H1 (cell line): ENCODE results near the gene PTN. TPM values are rescaled to one million over a fixed set of nuclear protein-coding genes. Genes with fewer than 3 reads are reported as not detected.
"Not testable (repeated sequence)": the region's sequence is repeated elsewhere in the genome, so short reads cannot be mapped to it uniquely, and the experiment has no call there.

ENCODE experiments used
- CTCF ChIA-PET: fragments of 300-600 bp; sonication (Branson Sonifier 250); formaldehyde crosslinking; loops from one replicate; lab custom pipeline; 2021; ENCODE audit not compliant: partially characterized antibody; lab: Charles Lee
- POLR2A ChIA-PET: fragments of 300-600 bp; sonication (Branson Sonifier 250); formaldehyde crosslinking; loops from one replicate; lab custom pipeline; 2021; ENCODE audit warnings: inconsistent platforms; ENCODE audit not compliant: partially characterized antibody; lab: Charles Lee
- DNase-seq, 2 experiments: peaks; one replicate each; pipeline versions ENCODE4 v3.0.0 to v3.0.0-alpha.2; 2010 to 2022; ENCODE audit warnings: low spot score in 2 of 2, low read depth in 1 of 2, mixed read lengths in 1 of 2
- FAIRE-seq: peaks from 2 replicates; lab custom pipeline; 2011; peaks lifted over from hg19 to GRCh38; lab: Jason Lieb, UNC
- H2AFZ ChIP-seq: 2 replicates; pipeline ENCODE4 v1.8.1; 2012; ENCODE audit warnings: low read length, inconsistent platforms
- H2AK5ac ChIP-seq: 2 replicates; pipeline ENCODE4 v1.6.1; 2013; ENCODE audit warnings: low read depth, low read length
- H2BK120ac ChIP-seq: replicated peaks from 2 replicates; pipeline ENCODE3; 2013; ENCODE audit warnings: low read depth, low read length, inconsistent platforms
- H2BK12ac ChIP-seq: 2 replicates; pipeline ENCODE4 v1.6.1; 2013; ENCODE audit warnings: low read depth, low read length
- H2BK15ac ChIP-seq: 2 replicates; pipeline ENCODE4 v1.6.1; 2013; ENCODE audit warnings: low read length
- H2BK20ac ChIP-seq: 2 replicates; pipeline ENCODE4 v1.6.1; 2013; ENCODE audit warnings: low read length
- H2BK5ac ChIP-seq: 2 replicates; pipeline ENCODE4 v1.6.1; 2013; ENCODE audit warnings: low read depth, low read length
- H3K14ac ChIP-seq: 2 replicates; pipeline ENCODE4 v1.6.1; 2013; ENCODE audit warnings: inconsistent platforms; ENCODE audit not compliant: insufficient read length
- H3K18ac ChIP-seq: 2 replicates; pipeline ENCODE4 v1.6.1; 2013; ENCODE audit warnings: low read length; ENCODE audit errors: extremely low read depth
- H3K23ac ChIP-seq: 2 replicates; pipeline ENCODE4 v1.6.1; 2013; ENCODE audit warnings: inconsistent platforms; ENCODE audit not compliant: insufficient read length
- H3K23me2 ChIP-seq: 2 replicates; pipeline ENCODE4 v1.6.1; 2013; ENCODE audit warnings: low read depth, low read length
- H3K27ac ChIP-seq: 2 replicates; pipeline ENCODE4 v1.6.1; 2011; ENCODE audit warnings: low read depth, low read length, inconsistent platforms
- H3K27me3 ChIP-seq, 4 experiments: replicated peaks in 1 of 4; 1 replicate in 1 of 4; 2 replicates in 3 of 4; pipeline versions ENCODE4 v1.6.1 to v1.8.1; 2011 to 2013; ENCODE audit warnings: low read length in 3 of 4, mild to moderate bottlenecking in 3 of 4, inconsistent platforms in 2 of 4, mixed read lengths in 2 of 4, moderate library complexity in 1 of 4; ENCODE audit not compliant: control insufficient read depth in 3 of 4, insufficient read depth in 3 of 4; ENCODE audit errors: extremely low read depth in 1 of 4
- H3K36me3 ChIP-seq, 4 experiments: 2 replicates each; pipeline versions ENCODE4 v1.6.1 to v1.8.1; 2011 to 2013; ENCODE audit warnings: mild to moderate bottlenecking in 4 of 4, low read length in 3 of 4, moderate library complexity in 2 of 4, control low read depth in 1 of 4, inconsistent platforms in 1 of 4; ENCODE audit not compliant: insufficient read depth in 4 of 4, control insufficient read depth in 2 of 4
- H3K4ac ChIP-seq: replicated peaks from 2 replicates; pipeline ENCODE3; 2013; ENCODE audit warnings: low read length, low read depth, mixed read lengths, inconsistent platforms; ENCODE audit not compliant: insufficient read length
- H3K4me1 ChIP-seq, 4 experiments: replicated peaks in 1 of 4; 1 replicate in 1 of 4; 2 replicates in 3 of 4; pipeline versions ENCODE4 v1.6.1 to v1.8.1; 2011 to 2013; ENCODE audit warnings: low read length in 3 of 4, inconsistent platforms in 2 of 4, mixed read lengths in 1 of 4; ENCODE audit not compliant: insufficient read depth in 4 of 4, control insufficient read depth in 3 of 4
- H3K4me2 ChIP-seq, 2 experiments: 2 replicates each; pipeline versions ENCODE4 v1.6.1 to v1.8.1; 2011 to 2013; ENCODE audit warnings: low read depth in 2 of 2, low read length in 2 of 2, control low read depth in 1 of 2, inconsistent platforms in 1 of 2, mild to moderate bottlenecking in 1 of 2; ENCODE audit not compliant: insufficient read depth in 1 of 2
- H3K4me3 ChIP-seq, 4 experiments: fragments of 200-600, 300-600 bp in 1 of 4; sonication (generic), shearing (Covaris generic), sonication (Bioruptor Twin) in 1 of 4; 2 replicates each; pipeline versions ENCODE4 v1.5.1 to v1.8.1; 2011 to 2016; ENCODE audit warnings: low read length in 4 of 4, low read depth in 3 of 4, control low read depth in 2 of 4, inconsistent platforms in 2 of 4, mild to moderate bottlenecking in 2 of 4, mixed read lengths in 1 of 4, moderate library complexity in 1 of 4; ENCODE audit not compliant: insufficient read depth in 2 of 4; ENCODE audit errors: extremely low read depth in 1 of 4
- H3K56ac ChIP-seq: replicated peaks from 2 replicates; pipeline ENCODE3; 2013; ENCODE audit warnings: low read depth, mild to moderate bottlenecking, mixed read lengths, low read length, inconsistent platforms; ENCODE audit not compliant: insufficient read length
- H3K79me1 ChIP-seq: 2 replicates; pipeline ENCODE4 v1.6.1; 2013; ENCODE audit warnings: low read depth, low read length, control low read depth
- H3K79me2 ChIP-seq, 2 experiments: 2 replicates each; pipeline versions ENCODE4 v1.6.1 to v1.8.1; 2012 to 2013; ENCODE audit warnings: low read length in 2 of 2, mild to moderate bottlenecking in 2 of 2, inconsistent platforms in 1 of 2; ENCODE audit not compliant: insufficient read depth in 2 of 2, control insufficient read depth in 1 of 2
- H3K9ac ChIP-seq, 4 experiments: replicated peaks in 1 of 4; 1 replicate in 1 of 4; 2 replicates in 3 of 4; pipeline versions ENCODE4 v1.6.1 to v1.8.1; 2011 to 2013; ENCODE audit warnings: low read depth in 3 of 4, low read length in 3 of 4, control low read depth in 2 of 4, mild to moderate bottlenecking in 2 of 4, moderate library complexity in 2 of 4, inconsistent platforms in 1 of 4; ENCODE audit errors: extremely low read depth in 1 of 4
- H3K9me3 ChIP-seq, 2 experiments: 2 replicates each; pipeline versions ENCODE4 v1.6.1 to v1.8.1; 2012 to 2013; ENCODE audit warnings: mild to moderate bottlenecking in 2 of 2, moderate library complexity in 2 of 2, control low read depth in 1 of 2, inconsistent platforms in 1 of 2, low read depth in 1 of 2, low read length in 1 of 2, mixed read lengths in 1 of 2; ENCODE audit not compliant: insufficient read depth in 2 of 2
- H4K20me1 ChIP-seq, 2 experiments: replicated peaks in 1 of 2; 2 replicates each; pipeline versions ENCODE3 to v1.8.1; 2011 to 2013; ENCODE audit warnings: inconsistent platforms in 2 of 2, low read length in 2 of 2, mild to moderate bottlenecking in 1 of 2; ENCODE audit not compliant: insufficient read depth in 2 of 2, control insufficient read depth in 1 of 2
- H4K5ac ChIP-seq: 2 replicates; pipeline ENCODE4 v1.6.1; 2013; ENCODE audit warnings: low read length, low read depth, mixed read lengths, inconsistent platforms; ENCODE audit not compliant: insufficient read length
- H4K8ac ChIP-seq: 2 replicates; pipeline ENCODE4 v1.8.0; 2013; ENCODE audit warnings: mild to moderate bottlenecking, moderate library complexity, low read length, inconsistent platforms; ENCODE audit not compliant: insufficient read depth; ENCODE audit errors: extremely low read depth
- H4K91ac ChIP-seq: replicated peaks from 2 replicates; pipeline ENCODE3; 2013; ENCODE audit warnings: low read length, mixed read lengths, inconsistent platforms; ENCODE audit not compliant: insufficient read length
- WGBS, 2 experiments: shearing (Covaris generic) in 1 of 2; methylation state at CpG; one replicate each; pipeline versions ENCODE4 v1.1.6 to v1.1.7; 2013 to 2015; ENCODE audit warnings: low lambda C conversion rate in 2 of 2, mixed read lengths in 2 of 2, inconsistent platforms in 1 of 2, low coverage in 1 of 2, missing lambda C conversion rate in 1 of 2; ENCODE audit not compliant: insufficient replicate concordance in 2 of 2, insufficient coverage in 1 of 2, insufficient read length in 1 of 2; ENCODE audit errors: extremely low coverage in 1 of 2, missing lambda C conversion rate in 1 of 2; 5-methylcytosine and 5-hydroxymethylcytosine counted together
- polyA plus RNA-seq, 7 experiments: library from polyadenylated mRNA; depleted of rRNA in 3 of 7; stranded (reverse) in 5 of 7; unstranded in 2 of 7; fragments of >200 nt in 5 of 7; fragments of 200-250 nt in 2 of 7; gene quantifications; 1 replicate in 5 of 7; 2 replicates in 1 of 7; 4 replicates in 1 of 7; pipeline versions ENCODE4 v1.2.1 to v1.2.3, GENCODE V29; 2011 to 2013; ENCODE audit warnings: missing spikeins in 2 of 7, mixed read lengths in 2 of 7
- total RNA-seq: library from RNA; stranded (reverse); fragmentation: NEBNext Ultra II Directional; extraction: Animal tissue kit (Norgen Biotek cat#: 25700); gene quantifications from 2 replicates; pipeline ENCODE4 v1.2.1, GENCODE V29; 2021

Gene PTN
- total and polyA plus RNA-seq, 2 of the 8 experiments (the other 6 are each of a cell fraction or from before 2014, with no cell fraction given) = 23.1 to 27.8 TPM

- H2BK20ac ChIP-seq, H3K18ac ChIP-seq, H3K23ac ChIP-seq, H4K91ac ChIP-seq, H4K8ac ChIP-seq, H2BK15ac ChIP-seq, H2BK120ac ChIP-seq, POLR2A ChIA-PET, H2BK5ac ChIP-seq, H2AK5ac ChIP-seq, H3K9ac ChIP-seq, H2AFZ ChIP-seq, DNase-seq, H3K79me1 ChIP-seq, H4K5ac ChIP-seq, H3K27ac ChIP-seq, H3K79me2 ChIP-seq, H3K4ac ChIP-seq, H3K14ac ChIP-seq, H3K36me3 ChIP-seq, H3K23me2 ChIP-seq, H2BK12ac ChIP-seq, H3K9me3 ChIP-seq, H3K4me2 ChIP-seq, H3K4me1 ChIP-seq, H3K4me3 ChIP-seq, H4K20me1 ChIP-seq, H3K56ac ChIP-seq, H3K27me3 ChIP-seq, FAIRE-seq: not testable (repeated sequence)
- CTCF ChIA-PET = interaction anchor here (1.2 to 2.4 kb wide), 3 partner anchors 20 to 70 kb away, joined by 3 to 8 read pairs (median 4); no protein-coding TSS in a partner anchor
- 100% methylated on average over 1 of the region's 3 CpGs; no CpG with 5 or more reads in 1 of the 2 experiments for WGBS, 2 experiments
Measured at GRCh38 chr7:137239186-137239585, 104.3 kb downstream of the PTN start.
